HG02623 (cell line): ENCODE results near the gene ZNF211.

Source experiments
- ATAC-seq: cut with Tn5 transposase; IDR thresholded peaks from one replicate; pipeline ENCODE4 v1.9.1; 2021; ENCODE audit warnings: moderate library complexity; ENCODE audit not compliant: unreplicated experiment

Gene ZNF211

DNA sequence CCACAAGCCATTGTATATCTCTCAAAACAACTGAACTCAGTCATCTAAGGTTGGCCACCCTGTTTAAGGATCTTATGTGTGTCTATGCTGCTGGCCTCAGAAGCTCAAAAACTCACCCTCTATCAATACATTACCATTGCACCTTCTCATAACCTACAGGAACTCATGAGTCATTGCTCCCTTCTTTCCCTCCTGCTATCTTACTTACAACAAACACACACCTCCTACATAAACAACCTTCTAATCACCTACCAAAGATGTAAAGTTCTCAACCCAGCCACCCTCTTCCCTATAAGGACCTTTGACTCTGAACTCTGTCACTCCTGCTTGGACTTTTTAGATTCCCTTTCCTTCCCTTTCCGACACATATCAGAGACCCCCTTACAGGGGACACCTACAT lies 22.5 kb downstream of the ZNF211 start:
- ATAC-seq, result no peak

DNA sequence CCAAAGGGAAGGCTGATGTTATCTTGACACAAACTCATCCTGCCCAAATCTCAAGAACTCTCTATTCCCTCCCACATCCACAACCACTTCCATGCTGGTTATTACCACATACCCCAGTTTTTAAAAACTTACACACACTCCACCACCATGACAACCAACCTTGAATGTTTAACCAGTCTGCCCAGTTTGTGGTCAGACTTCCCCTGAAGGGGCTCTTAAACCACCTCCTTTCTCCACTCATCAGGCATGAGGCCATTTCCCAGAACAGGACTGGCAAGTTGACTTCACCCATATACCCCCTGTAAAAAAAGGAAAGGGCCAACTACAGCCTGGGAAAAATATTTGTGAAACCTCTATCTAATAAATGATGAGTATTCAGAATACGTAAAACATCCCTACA lies 23.4 kb downstream of the ZNF211 start:
- ATAC-seq, result no peak

GRCh38 chr19:57664269-57665127 lies 31.5 kb downstream of the ZNF211 start:
- ATAC-seq, result no peak

DNA sequence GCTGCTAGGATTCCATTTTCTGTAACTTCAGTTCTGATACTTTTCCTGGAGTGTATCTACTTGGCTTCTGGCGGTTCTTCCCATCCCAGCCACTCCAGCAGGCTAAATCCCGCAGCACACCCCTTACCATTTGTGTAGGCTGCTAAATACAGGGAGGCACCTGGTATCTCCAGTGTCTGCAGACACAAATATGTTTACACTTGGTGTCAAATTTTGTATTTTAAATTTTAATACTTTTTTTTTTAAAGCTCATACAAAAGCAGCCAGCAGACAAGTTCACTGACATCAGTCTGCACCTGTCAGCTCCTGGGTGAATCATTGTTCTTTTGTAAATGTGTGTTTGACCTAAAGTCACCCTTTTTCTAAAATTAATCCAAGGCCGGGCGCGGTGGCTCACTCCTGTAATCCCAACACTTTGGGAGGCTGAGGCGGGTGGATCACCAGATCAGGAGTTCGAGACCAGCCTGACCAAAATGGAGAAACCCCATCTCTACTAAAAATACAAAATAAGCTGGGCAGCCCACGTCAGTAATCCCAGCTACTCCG lies 32.4 kb downstream of the ZNF211 start:
- ATAC-seq, result no peak

GRCh38 chr19:57667228-57667627 lies 34.3 kb downstream of the ZNF211 start:
- ATAC-seq, result no peak

GRCh38 chr19:57668635-57669034 lies 35.7 kb downstream of the ZNF211 start, which contains the start of gene ZSCAN4:
Gene ZSCAN4, plus strand, starts transcription at chr19:57668935. Its CDS starts 7,211 bp downstream, at chr19:57676146.
- ATAC-seq, result no peak

- ATAC-seq, result no peak
Measured at GRCh38 chr19:57671124-57671895, 38.3 kb downstream of the ZNF211 start.

DNA sequence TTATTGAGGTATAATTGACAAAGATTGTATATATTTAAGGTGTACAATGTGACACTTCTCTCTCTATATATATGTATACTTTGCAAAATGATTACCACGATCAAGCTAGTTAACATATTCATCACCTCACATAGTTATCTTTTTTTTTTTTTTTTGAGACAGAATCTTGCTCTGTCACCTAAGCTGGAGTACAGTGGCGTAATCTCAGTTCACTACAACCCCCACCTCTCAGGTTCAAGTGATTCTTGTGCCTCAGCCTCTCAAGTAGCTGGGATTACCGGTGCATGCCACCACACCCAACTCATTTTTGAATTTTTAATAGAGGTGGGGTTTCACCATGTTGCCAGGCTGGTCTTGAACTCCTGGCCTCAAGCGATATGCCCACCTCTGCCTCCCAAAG lies 39.5 kb downstream of the ZNF211 start:
- no peak for ATAC-seq

GRCh38 chr19:57675881-57676280 lies 42.9 kb downstream of the ZNF211 start:
- ATAC-seq, result no peak

GRCh38 chr19:57682226-57682766 lies 49.3 kb downstream of the ZNF211 start:
- ATAC-seq, result no peak

DNA sequence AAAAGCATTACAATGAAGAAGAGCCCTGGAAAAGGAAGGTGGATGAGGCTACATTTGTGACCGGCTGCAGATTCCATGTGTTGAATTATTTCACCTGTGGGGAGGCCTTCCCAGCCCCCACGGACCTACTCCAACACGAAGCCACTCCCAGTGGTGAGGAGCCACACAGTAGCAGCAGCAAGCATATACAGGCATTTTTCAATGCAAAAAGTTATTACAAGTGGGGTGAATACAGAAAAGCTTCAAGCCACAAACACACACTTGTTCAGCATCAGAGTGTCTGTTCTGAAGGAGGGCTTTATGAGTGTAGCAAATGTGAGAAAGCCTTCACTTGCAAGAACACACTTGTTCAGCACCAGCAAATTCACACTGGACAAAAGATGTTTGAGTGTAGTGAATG lies 53.8 kb downstream of the ZNF211 start:
- no peak for ATAC-seq

DNA sequence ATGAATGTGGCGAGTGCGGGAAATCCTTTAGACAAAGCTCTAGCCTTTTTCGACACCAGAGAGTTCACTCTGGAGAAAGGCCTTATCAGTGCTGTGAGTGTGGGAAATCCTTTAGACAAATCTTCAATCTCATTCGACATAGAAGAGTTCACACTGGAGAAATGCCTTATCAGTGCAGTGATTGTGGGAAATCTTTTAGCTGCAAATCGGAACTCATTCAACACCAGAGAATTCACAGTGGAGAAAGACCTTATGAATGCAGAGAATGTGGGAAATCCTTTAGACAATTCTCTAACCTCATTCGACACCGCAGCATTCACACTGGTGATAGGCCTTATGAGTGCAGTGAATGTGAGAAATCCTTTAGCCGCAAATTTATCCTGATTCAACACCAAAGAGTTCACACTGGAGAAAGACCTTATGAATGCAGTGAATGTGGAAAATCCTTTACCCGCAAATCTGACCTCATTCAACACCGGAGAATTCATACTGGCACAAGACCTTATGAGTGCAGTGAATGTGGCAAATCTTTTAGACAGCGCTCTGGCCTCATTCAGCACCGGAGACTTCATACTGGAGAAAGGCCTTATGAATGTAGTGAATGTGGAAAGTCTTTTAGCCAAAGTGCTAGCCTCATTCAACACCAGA lies 54.5 kb downstream of the ZNF211 start:
- ATAC-seq, result no peak

GRCh38 chr19:57688011-57688763 lies 55.2 kb downstream of the ZNF211 start:
- no peak for ATAC-seq

GRCh38 chr19:57689750-57690149 lies 56.8 kb downstream of the ZNF211 start:
- no peak for ATAC-seq
